GF-D8 (cell line): ENCODE data around the gene TCF4.
"Not testable (repeated sequence)": the region's sequence is repeated elsewhere in the genome, so short reads cannot be mapped to it uniquely, and the experiment has no call there.

ENCODE experiments used
- DNase-seq: peaks from one replicate; lab custom pipeline; 2025; lab: John Stamatoyannopoulos, UW

TCF4 gene

GRCh38 chr18:55475467-55475866 lies 112.5 kb downstream of the TCF4 start:
- DNase-seq: no peak

GRCh38 chr18:55473560-55473959 lies 114.4 kb downstream of the TCF4 start:
- DNase-seq: no peak

GRCh38 chr18:55473058-55473457 lies 114.9 kb downstream of the TCF4 start:
- DNase-seq: no peak

- DNase-seq: no peak
These were observed 117.2 kb downstream of the TCF4 start for GRCh38 chr18:55470826-55471225.

- DNase-seq: not testable (repeated sequence)
These were observed 118.9 kb downstream of the TCF4 start for GRCh38 chr18:55469134-55469533.

DNA sequence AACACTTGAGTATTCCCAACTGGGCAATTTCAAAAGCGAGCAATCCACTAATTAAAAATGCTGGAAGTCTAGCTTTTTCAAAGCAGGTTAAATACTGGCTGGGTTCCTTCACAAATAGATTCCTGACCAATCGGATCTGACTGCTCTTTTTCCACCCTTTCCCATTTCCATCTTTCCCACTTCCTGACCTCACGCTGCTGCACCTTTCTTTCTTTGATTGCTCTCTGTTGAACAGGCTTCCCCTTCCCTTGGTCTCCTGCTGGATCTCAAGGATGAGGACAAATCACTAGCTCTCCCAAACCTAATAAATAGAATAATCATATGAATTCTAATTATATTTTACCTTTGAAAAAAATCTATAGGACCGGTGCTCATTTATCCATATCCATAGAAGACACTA lies 121.2 kb downstream of the TCF4 start:
- no peak for DNase-seq

GRCh38 chr18:55465313-55465712 lies 122.7 kb downstream of the TCF4 start:
- DNase-seq: no peak

DNA sequence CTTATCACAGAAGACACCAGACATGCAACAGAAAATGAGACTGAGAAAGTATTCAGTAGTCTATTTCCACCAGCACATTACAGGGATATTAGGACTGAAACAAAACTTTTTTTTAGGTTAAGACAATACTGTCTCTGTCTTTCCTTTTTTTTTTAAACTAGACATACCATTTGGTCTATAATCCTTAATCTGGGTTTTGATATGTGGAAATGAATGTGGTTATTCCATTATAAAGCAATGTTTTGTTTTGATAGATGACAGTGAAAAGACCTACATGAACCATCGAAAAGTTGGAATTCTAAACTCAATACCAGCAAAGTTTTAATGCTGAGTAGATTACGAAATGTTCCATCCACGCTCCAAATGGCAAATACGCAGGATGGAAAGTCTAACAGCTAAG lies 123.4 kb downstream of the TCF4 start:
- no peak for DNase-seq

DNA sequence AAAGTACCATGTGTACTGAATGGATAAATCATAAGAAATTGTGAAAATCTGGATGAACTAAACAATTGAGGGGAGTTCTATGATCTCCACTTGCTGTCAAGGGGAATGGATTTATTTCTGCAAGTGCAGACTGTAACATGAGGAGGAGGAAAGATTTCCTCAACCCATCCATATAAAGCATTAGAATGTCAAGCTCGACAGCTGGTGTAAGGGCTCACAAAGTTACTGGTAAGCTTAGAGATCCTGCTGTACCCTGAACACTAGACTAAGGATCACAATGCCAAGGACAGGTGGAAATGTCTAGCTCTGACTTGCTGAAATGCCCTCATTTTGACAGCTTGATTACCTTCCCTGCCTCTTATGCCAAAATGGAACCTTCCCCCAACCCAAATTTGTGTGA lies 125.3 kb downstream of the TCF4 start:
- no peak for DNase-seq

- no peak for DNase-seq
These were observed 126.1 kb downstream of the TCF4 start for GRCh38 chr18:55461848-55462247.

- no peak for DNase-seq
These were observed 129.4 kb downstream of the TCF4 start for GRCh38 chr18:55458456-55459203.

GRCh38 chr18:55457028-55457427 lies 131.0 kb downstream of the TCF4 start:
- DNase-seq: no peak

- no peak for DNase-seq
These were observed 132.1 kb downstream of the TCF4 start for GRCh38 chr18:55455938-55456337.

DNA sequence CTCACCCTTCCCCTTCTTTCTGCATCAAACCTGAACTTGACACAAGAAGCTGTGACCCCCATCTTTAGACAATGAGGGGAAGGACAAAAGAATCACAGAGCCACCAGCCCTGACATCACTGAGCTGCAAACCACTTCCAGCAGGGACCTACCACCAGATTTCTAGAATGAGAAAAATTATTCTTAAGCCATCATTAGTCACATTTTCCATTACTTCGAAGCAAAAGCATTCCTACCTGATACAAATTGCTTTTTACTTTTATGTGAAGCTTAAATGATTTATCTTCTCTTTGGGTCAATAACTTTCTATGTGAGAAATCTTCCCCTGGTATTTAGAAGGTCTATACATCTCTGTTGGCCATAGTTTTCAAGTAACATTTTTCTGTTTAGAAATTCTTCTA lies 134.8 kb downstream of the TCF4 start:
- DNase-seq: no peak

- DNase-seq: no peak
These were observed 135.8 kb downstream of the TCF4 start for GRCh38 chr18:55452123-55452611.

GRCh38 chr18:55449412-55450140 lies 138.4 kb downstream of the TCF4 start:
- no peak for DNase-seq

DNA sequence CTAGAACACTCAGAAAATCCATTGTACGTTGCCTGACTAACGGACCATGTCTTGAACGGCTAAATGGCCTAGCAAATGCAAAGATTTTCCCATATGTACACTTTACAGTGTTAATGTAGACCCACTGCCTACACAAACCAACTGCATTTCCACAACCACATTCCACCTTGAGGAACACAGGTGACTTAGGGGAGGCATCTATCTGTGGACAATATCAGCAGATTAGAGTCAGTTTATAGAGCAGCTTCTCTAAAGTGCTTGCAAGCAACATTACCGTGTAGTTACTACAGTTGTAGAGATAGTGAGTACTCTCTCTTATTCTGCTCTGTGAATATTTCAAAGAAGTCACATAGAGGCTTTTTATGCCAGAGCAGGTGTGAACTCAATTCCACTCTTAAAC lies 139.6 kb downstream of the TCF4 start:
- DNase-seq: no peak

GRCh38 chr18:55447672-55448018 lies 140.3 kb downstream of the TCF4 start:
- no peak for DNase-seq

- DNase-seq: no peak
These were observed 140.9 kb downstream of the TCF4 start for GRCh38 chr18:55446996-55447671.

GRCh38 chr18:55444536-55444935 lies 143.5 kb downstream of the TCF4 start:
- no peak for DNase-seq

DNA sequence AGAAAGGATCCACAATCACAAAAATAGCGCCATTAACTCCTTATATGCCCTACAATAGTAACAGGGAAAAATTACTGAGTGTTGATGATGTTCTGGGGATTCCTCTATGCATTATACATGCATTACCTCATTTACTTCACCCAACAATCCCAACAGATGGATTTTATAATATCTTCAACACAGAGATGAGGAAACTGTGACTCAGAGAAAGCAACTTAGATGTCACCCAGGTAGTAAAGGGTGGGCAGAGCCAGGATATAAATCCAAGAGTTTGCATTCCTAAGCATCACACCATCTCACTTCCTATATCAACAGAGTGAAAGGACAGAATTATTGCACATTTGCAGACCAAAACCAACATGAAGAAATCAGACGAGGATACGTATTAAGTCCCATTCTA lies 144.2 kb downstream of the TCF4 start:
- DNase-seq: no peak

DNA sequence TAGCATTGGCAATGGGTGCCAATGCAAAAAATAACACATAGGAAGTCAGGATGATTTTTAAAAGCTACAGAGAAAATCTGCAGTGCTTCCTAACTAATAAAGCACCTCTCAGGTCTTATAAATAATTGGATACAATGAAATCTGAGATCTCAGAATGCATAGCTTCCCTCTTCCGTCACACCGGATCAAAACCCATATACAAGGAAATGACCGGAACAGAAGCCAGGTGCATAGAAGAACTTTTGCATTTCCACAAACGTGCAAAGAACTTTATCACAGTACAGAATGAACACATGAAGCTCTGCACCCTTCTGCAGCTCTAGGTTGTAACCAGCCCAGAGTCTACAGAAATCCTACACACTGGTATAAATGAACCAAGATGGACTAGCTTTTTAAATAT lies 145.4 kb downstream of the TCF4 start:
- no peak for DNase-seq

DNA sequence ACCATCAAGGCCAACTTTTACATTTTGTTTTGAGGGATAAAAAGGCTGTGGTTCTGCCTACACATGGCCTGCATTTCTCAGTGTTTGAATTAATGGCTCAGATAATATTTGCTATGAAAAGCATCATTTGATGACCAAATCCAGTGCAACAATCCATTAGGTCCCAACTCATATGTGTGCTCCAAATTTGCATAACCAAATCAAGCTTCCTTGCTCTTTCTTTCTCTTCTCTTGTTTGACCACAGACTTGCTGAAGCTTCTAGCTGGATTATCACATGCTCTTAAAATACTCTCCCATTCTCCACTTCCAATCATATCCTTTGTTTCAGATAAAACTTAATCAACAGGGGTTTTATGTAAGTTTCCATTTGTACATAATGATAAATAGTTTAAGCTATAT lies 147.0 kb downstream of the TCF4 start:
- DNase-seq: no peak
